Measurements from ENCODE around the gene DGKQ.

DGKQ gene

DNA sequence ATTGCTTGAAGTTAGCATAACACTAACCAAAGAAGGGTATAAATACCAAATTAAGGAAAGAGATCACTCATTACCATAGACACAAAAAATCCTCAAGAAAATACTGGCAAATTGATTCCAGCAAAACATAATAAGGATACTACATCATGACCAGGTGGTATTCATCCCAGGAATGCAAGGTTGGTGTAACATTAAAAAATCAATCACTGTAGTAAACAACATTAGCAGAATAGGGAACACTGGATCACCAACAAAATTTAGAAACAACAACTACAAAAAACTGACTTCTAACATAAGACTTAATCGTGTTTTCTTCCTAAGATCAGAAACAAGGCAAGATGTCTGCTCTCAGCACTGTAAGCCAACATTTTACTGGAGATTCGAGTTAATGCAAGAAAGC, 55.4 kb downstream of the DGKQ start:
- H3K27ac ChIP-seq (ENCODE audit: low read depth, low read length) = no peak overlapping the region
- no peak overlapping the region for H3K9ac ChIP-seq (ENCODE audit: low read depth in 1 of 2, low read length in 2 of 2)
- no peak overlapping the region for H3K4me3 ChIP-seq (ENCODE audit: low read depth in 1 of 2, low read length in 2 of 2)
- peaks cover 2 to 8% of the 10 kb centered on the region in 2 donors for H3K36me3 ChIP-seq (ENCODE audit: control insufficient read depth in 1 of 2, insufficient read depth in 2 of 2, low read length in 2 of 2)
- peaks cover 0 to 4% of the 10 kb centered on the region in 2 donors for H3K9me3 ChIP-seq (ENCODE audit: control insufficient read depth in 1 of 2, low read length in 2 of 2)
- no peaks in the 10 kb centered on the region for H3K27me3 ChIP-seq (ENCODE audit: control insufficient read depth in 1 of 2, insufficient read depth in 2 of 2, low read length in 2 of 2)
- peaks cover 0 to 8% of the 10 kb centered on the region in 2 donors for H3K4me1 ChIP-seq (ENCODE audit: control insufficient read depth in 1 of 2, insufficient read depth in 2 of 2, low read length in 2 of 2)

DNA sequence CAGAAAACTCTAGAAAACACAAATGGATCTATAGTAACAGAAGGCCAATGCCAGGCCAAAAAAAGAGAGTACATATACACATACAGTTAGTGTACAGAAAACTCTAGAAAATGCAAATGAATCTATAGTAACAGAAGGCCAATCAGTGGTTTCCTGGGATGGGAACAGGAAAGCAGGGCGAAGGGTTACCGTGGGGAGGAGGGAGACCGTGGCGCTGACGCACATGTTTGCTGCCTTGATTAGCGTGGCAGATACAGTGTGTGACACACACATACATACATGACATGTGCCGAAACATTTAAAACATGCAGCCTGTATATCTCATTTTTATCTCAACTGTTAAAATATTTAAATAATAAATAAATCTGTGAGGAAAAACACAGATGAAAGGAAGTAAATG, 55.9 kb downstream of the DGKQ start:
- H3K9me3 ChIP-seq (ENCODE audit: control insufficient read depth in 1 of 2, low read length in 2 of 2) = peaks cover 0 to 4% of the 10 kb centered on the region in 2 donors
- H3K27me3 ChIP-seq (ENCODE audit: control insufficient read depth in 1 of 2, insufficient read depth in 2 of 2, low read length in 2 of 2) = no peaks in the 10 kb centered on the region
- no peak overlapping the region for H3K4me3 ChIP-seq (ENCODE audit: low read depth in 1 of 2, low read length in 2 of 2)
- peaks cover 0 to 5% of the 10 kb centered on the region in 2 donors for H3K4me1 ChIP-seq (ENCODE audit: control insufficient read depth in 1 of 2, insufficient read depth in 2 of 2, low read length in 2 of 2)
- H3K36me3 ChIP-seq (ENCODE audit: control insufficient read depth in 1 of 2, insufficient read depth in 2 of 2, low read length in 2 of 2) = peaks cover 7 to 10% of the 10 kb centered on the region in 2 donors
- no peak overlapping the region for H3K27ac ChIP-seq (ENCODE audit: low read depth, low read length)
- H3K9ac ChIP-seq (ENCODE audit: low read depth in 1 of 2, low read length in 2 of 2) = no peak overlapping the region

DNA sequence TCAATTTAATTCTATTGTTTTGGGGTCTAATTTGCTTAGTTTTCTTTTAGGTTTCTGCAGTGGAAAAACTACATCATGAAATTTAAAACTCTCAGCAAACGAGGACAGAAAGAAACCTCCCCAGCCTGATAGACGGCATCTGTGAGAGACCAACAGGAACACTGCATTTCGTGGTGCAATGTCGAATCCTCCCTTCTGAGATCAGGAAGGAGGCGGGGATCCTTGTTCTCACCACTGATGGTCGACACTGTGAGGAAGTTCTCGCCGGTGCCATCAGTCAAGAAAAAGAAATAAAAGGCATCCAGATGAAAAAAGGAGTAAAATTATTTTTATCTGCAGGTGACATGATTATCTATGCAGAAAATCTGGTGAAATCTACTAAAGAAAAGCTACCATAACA, 57.8 kb downstream of the DGKQ start:
- H3K4me3 ChIP-seq (ENCODE audit: low read depth in 1 of 2, low read length in 2 of 2) = no peak overlapping the region
- H3K36me3 ChIP-seq (ENCODE audit: control insufficient read depth in 1 of 2, insufficient read depth in 2 of 2, low read length in 2 of 2) = peaks cover 25 to 28% of the 10 kb centered on the region in 2 donors
- H3K9me3 ChIP-seq (ENCODE audit: control insufficient read depth in 1 of 2, low read length in 2 of 2) = peaks cover 0 to 4% of the 10 kb centered on the region in 2 donors
- H3K27me3 ChIP-seq (ENCODE audit: control insufficient read depth in 1 of 2, insufficient read depth in 2 of 2, low read length in 2 of 2) = no peaks in the 10 kb centered on the region
- H3K9ac ChIP-seq (ENCODE audit: low read depth in 1 of 2, low read length in 2 of 2) = no peak overlapping the region
- H3K27ac ChIP-seq (ENCODE audit: low read depth, low read length) = no peak overlapping the region
- H3K4me1 ChIP-seq (ENCODE audit: control insufficient read depth in 1 of 2, insufficient read depth in 2 of 2, low read length in 2 of 2) = peaks cover 0 to 5% of the 10 kb centered on the region in 2 donors

DNA sequence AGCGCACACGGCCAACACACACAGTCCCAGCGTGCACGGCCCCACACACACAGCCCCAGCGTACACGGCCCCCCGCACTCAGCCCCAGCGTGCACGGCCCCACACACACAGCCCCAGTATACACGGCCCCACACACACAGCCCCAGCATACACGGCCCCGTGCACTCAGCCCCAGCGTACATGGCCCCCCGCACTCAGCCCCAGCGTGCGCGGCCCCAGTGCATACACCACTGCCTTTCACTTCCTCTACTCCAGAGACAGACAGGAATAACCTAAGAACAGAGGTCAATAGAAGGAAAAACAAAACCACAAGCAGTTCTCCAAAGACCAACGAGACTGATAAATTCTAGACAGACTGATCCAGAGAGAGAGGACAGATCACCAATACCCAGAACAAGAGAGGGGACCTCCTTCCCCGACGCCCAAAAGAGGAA, 58.3 kb downstream of the DGKQ start:
- Histone ChIP-seq H3K27ac (ENCODE audit: low read depth, low read length) (no peak overlapping the region), H3K9me3 (ENCODE audit: control insufficient read depth in 1 of 2, low read length in 2 of 2) (peaks cover 0 to 4% of the 10 kb centered on the region in 2 donors), H3K27me3 (ENCODE audit: control insufficient read depth in 1 of 2, insufficient read depth in 2 of 2, low read length in 2 of 2) (no peaks in the 10 kb centered on the region), H3K4me1 (ENCODE audit: control insufficient read depth in 1 of 2, insufficient read depth in 2 of 2, low read length in 2 of 2) (peaks cover 0 to 5% of the 10 kb centered on the region in 2 donors), H3K36me3 (ENCODE audit: control insufficient read depth in 1 of 2, insufficient read depth in 2 of 2, low read length in 2 of 2) (peaks cover 29 to 34% of the 10 kb centered on the region in 2 donors), H3K4me3 (ENCODE audit: low read depth in 1 of 2, low read length in 2 of 2) (no peak overlapping the region), H3K9ac (ENCODE audit: low read depth in 1 of 2, low read length in 2 of 2) (no peak overlapping the region)

DNA sequence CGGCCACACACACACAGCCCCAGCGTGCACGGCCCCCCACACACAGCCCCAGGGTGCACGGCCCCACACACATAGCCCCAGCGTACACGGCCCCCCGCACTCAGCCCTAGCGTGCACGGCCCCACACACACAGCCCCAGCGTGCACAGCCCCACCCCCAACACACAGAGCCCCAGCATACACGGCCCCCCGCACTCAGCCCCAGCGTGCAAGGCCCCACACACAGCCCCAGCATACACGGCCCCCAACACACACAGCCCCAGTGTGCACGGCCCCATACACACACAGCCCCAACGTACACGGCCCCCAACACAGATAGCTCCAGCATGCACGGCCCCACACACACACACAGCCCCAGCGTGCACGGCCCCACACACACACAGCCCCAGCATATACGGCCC, 58.8 kb downstream of the DGKQ start:
- H3K4me3 ChIP-seq (ENCODE audit: low read depth in 1 of 2, low read length in 2 of 2) = no peak overlapping the region
- no peak overlapping the region for H3K27ac ChIP-seq (ENCODE audit: low read depth, low read length)
- H3K4me1 ChIP-seq (ENCODE audit: control insufficient read depth in 1 of 2, insufficient read depth in 2 of 2, low read length in 2 of 2) = peaks cover 0 to 5% of the 10 kb centered on the region in 2 donors
- no peaks in the 10 kb centered on the region for H3K27me3 ChIP-seq (ENCODE audit: control insufficient read depth in 1 of 2, insufficient read depth in 2 of 2, low read length in 2 of 2)
- H3K9me3 ChIP-seq (ENCODE audit: control insufficient read depth in 1 of 2, low read length in 2 of 2) = peaks cover 0 to 4% of the 10 kb centered on the region in 2 donors
- no peak overlapping the region for H3K9ac ChIP-seq (ENCODE audit: low read depth in 1 of 2, low read length in 2 of 2)
- H3K36me3 ChIP-seq (ENCODE audit: control insufficient read depth in 1 of 2, insufficient read depth in 2 of 2, low read length in 2 of 2) = peaks cover 29 to 39% of the 10 kb centered on the region in 2 donors

DNA sequence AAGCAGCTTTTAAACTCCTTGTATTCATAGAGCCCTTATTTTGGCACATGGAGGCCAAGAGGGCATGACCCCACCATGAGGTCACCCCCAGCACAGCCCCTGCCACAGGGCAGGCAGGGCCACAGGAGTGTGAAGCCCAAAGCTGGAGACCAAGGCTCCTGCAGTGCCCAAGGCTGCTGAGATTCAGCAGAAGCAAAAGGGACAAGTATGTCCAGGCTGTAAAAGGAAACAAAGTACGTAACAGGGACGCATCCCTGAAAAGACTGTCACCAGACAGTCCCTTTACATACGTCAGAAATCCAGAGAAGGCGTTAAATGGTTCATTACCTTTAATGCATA, 60.1 kb downstream of the DGKQ start:
- H3K9ac ChIP-seq (ENCODE audit: low read depth in 1 of 2, low read length in 2 of 2) = no peak overlapping the region
- H3K36me3 ChIP-seq (ENCODE audit: control insufficient read depth in 1 of 2, insufficient read depth in 2 of 2, low read length in 2 of 2) = peaks cover 29 to 46% of the 10 kb centered on the region in 2 donors
- no peaks in the 10 kb centered on the region for H3K27me3 ChIP-seq (ENCODE audit: control insufficient read depth in 1 of 2, insufficient read depth in 2 of 2, low read length in 2 of 2)
- no peak overlapping the region for H3K27ac ChIP-seq (ENCODE audit: low read depth, low read length)
- H3K4me1 ChIP-seq (ENCODE audit: control insufficient read depth in 1 of 2, insufficient read depth in 2 of 2, low read length in 2 of 2) = peaks cover 0 to 5% of the 10 kb centered on the region in 2 donors
- no peak overlapping the region for H3K4me3 ChIP-seq (ENCODE audit: low read depth in 1 of 2, low read length in 2 of 2)
- peaks cover 0 to 3% of the 10 kb centered on the region in 2 donors for H3K9me3 ChIP-seq (ENCODE audit: control insufficient read depth in 1 of 2, low read length in 2 of 2)

DNA sequence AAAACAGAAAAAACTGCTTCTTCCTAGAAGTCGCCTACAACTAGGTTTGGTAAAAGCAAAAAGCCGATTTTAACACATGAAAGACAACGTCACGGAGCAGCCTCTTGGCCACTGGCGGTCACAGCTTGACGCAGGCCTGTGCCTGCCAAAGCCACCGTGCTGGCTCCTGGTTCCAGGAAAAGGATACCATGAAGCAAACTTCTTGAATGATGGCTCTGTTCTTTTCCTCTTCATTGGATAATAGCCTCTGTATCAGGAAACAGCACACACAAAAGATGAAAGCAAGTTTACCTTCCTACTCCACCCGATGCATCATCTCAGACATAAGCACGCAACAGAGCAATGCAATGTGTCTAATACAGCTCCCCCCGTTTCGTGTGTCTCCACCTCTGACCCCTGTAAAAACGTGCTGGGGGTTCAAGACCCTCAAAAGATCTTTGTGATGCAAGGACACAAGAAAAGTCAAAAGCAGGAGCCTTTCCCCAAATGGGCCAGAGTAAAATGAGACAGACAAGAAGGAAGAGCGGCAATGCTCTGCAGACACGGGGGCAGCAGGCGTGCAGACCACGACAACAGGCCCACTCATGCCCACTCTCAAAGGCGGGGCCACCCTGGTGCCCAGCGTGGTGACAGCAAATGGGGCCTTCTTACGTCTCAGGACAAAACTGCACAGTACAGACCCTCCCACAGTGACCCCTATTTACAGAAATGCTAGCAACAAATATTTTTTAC, 60.7 kb downstream of the DGKQ start:
- Histone ChIP-seq H3K9me3 (ENCODE audit: control insufficient read depth in 1 of 2, low read length in 2 of 2) (no peaks in the 10 kb centered on the region), H3K27ac (ENCODE audit: low read depth, low read length) (no peak overlapping the region), H3K9ac (ENCODE audit: low read depth in 1 of 2, low read length in 2 of 2) (no peak overlapping the region), H3K27me3 (ENCODE audit: control insufficient read depth in 1 of 2, insufficient read depth in 2 of 2, low read length in 2 of 2) (no peaks in the 10 kb centered on the region), H3K4me1 (ENCODE audit: control insufficient read depth in 1 of 2, insufficient read depth in 2 of 2, low read length in 2 of 2) (peaks cover 0 to 5% of the 10 kb centered on the region in 2 donors), H3K4me3 (ENCODE audit: low read depth in 1 of 2, low read length in 2 of 2) (no peak overlapping the region), H3K36me3 (ENCODE audit: control insufficient read depth in 1 of 2, insufficient read depth in 2 of 2, low read length in 2 of 2) (peaks cover 29 to 52% of the 10 kb centered on the region in 2 donors)

DNA sequence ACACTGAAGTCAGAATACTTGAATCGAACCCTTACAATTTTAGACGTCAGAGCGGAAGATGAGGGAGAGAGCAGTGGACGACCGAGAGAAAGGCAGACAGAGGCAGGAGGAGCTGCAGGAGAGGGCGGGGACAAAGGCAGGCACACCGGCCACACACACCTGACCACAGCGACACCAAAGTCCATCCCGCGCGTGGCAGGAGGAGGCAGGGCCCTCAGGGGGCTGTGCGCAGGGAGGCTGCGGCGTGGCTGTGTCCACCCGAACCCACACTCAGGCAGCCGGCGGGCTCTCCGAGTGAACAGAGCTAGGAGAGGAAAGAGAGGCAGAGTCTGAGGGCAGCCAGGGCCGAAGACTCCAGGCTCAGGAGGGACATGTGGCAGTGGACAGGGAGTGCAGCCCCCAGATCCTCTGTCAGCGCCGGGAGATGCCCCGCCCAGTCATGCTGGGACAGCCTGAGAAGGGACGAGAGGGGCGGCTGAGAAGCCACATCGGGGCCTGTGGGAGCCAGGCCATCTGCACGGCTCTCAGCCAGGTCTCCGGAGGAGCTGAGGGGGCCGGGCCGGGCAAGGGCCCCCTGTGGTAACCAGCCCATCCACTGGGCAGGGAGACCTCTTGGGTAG, 61.4 kb downstream of the DGKQ start:
- H3K9ac ChIP-seq (ENCODE audit: low read depth in 1 of 2, low read length in 2 of 2) = no peak overlapping the region
- H3K27ac ChIP-seq (ENCODE audit: low read depth, low read length) = no peak overlapping the region
- peaks cover 29 to 57% of the 10 kb centered on the region in 2 donors for H3K36me3 ChIP-seq (ENCODE audit: control insufficient read depth in 1 of 2, insufficient read depth in 2 of 2, low read length in 2 of 2)
- H3K27me3 ChIP-seq (ENCODE audit: control insufficient read depth in 1 of 2, insufficient read depth in 2 of 2, low read length in 2 of 2) = no peaks in the 10 kb centered on the region
- no peaks in the 10 kb centered on the region for H3K9me3 ChIP-seq (ENCODE audit: control insufficient read depth in 1 of 2, low read length in 2 of 2)
- H3K4me1 ChIP-seq (ENCODE audit: control insufficient read depth in 1 of 2, insufficient read depth in 2 of 2, low read length in 2 of 2) = peaks cover 0 to 5% of the 10 kb centered on the region in 2 donors
- no peak overlapping the region for H3K4me3 ChIP-seq (ENCODE audit: low read depth in 1 of 2, low read length in 2 of 2)

DNA sequence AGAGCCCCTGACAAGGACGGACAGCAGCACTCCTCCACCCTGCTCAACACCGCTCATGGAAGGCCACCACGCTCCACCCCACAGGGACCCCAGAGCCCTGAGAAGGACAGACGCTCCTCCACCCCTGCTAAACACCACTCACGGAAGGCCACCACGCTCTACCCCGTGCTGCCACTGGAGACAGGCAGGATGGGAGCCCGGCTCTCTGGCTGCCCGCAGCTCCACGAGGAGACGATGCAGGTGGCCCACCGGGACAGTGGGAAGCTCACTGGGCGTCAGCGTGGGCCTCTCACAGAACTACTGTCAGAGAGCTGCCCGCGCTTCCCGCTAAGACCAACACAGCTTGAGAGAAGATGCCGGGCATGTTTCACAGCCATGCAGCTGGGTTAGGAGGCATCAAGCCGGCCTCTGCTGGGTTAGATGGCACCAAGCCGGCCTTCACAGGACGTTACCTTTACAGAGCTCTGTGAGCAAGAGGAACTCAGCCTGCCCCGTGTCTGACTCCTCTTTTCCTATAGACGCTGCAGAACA, 62.1 kb downstream of the DGKQ start:
- H3K27me3 ChIP-seq (ENCODE audit: control insufficient read depth in 1 of 2, insufficient read depth in 2 of 2, low read length in 2 of 2) = no peaks in the 10 kb centered on the region
- H3K9ac ChIP-seq (ENCODE audit: low read depth in 1 of 2, low read length in 2 of 2) = no peak overlapping the region
- H3K36me3 ChIP-seq (ENCODE audit: control insufficient read depth in 1 of 2, insufficient read depth in 2 of 2, low read length in 2 of 2) = peaks cover 29 to 64% of the 10 kb centered on the region in 2 donors
- peaks cover 0 to 5% of the 10 kb centered on the region in 2 donors for H3K4me1 ChIP-seq (ENCODE audit: control insufficient read depth in 1 of 2, insufficient read depth in 2 of 2, low read length in 2 of 2)
- no peaks in the 10 kb centered on the region for H3K9me3 ChIP-seq (ENCODE audit: control insufficient read depth in 1 of 2, low read length in 2 of 2)
- no peak overlapping the region for H3K4me3 ChIP-seq (ENCODE audit: low read depth in 1 of 2, low read length in 2 of 2)
- H3K27ac ChIP-seq (ENCODE audit: low read depth, low read length) = no peak overlapping the region

DNA sequence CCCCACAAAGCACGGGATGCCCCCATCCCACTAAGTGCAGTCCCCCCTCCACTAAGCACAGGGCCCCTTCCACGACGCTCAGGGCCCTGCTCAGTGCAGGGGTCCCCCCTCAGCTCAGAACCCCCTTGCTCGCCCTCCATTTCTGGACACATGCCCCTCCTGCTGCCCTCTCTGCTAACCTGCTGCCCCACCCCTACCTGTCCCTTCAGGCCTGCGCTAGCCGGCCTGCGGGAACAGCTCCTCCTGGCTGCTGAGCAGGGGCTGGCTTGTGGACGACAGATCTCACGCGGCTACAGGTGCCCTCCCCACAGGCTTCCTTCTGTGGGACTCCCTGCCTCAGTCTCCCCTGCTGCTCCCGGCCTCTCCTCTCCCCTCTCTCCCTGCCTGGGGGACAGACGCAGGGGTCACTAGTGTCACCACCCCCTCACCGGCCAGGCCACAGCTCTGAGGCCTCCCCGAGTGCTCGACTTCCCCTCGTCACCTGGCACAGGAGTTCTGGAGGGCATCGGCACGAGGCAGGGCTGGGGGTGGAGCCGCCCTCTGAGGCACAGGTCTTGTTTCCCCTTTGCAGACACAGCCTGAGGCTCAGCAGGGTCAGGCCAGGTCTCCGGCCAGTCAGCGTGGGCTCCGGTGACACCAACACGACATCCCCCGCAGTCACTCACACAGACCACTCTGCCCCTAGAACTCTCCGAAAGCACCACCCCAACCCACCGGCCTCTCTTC, 62.8 kb downstream of the DGKQ start:
- H3K4me3 ChIP-seq (ENCODE audit: low read depth in 1 of 2, low read length in 2 of 2) = no peak overlapping the region
- H3K36me3 ChIP-seq (ENCODE audit: control insufficient read depth in 1 of 2, insufficient read depth in 2 of 2, low read length in 2 of 2) = peaks cover 29 to 71% of the 10 kb centered on the region in 2 donors
- H3K9ac ChIP-seq (ENCODE audit: low read depth in 1 of 2, low read length in 2 of 2) = no peak overlapping the region
- no peak overlapping the region for H3K27ac ChIP-seq (ENCODE audit: low read depth, low read length)
- no peaks in the 10 kb centered on the region for H3K4me1 ChIP-seq (ENCODE audit: control insufficient read depth in 1 of 2, insufficient read depth in 2 of 2, low read length in 2 of 2)
- H3K27me3 ChIP-seq (ENCODE audit: control insufficient read depth in 1 of 2, insufficient read depth in 2 of 2, low read length in 2 of 2) = no peaks in the 10 kb centered on the region
- peaks cover 0 to 3% of the 10 kb centered on the region in 2 donors for H3K9me3 ChIP-seq (ENCODE audit: control insufficient read depth in 1 of 2, low read length in 2 of 2)

All from duodenal mucosa (tissue), 2 donors.